ENCODE data around the gene FAM184A.
"Not testable (repeated sequence)": the region's sequence is repeated elsewhere in the genome, so short reads cannot be mapped to it uniquely, and the experiment has no call there.

Gene FAM184A

DNA sequence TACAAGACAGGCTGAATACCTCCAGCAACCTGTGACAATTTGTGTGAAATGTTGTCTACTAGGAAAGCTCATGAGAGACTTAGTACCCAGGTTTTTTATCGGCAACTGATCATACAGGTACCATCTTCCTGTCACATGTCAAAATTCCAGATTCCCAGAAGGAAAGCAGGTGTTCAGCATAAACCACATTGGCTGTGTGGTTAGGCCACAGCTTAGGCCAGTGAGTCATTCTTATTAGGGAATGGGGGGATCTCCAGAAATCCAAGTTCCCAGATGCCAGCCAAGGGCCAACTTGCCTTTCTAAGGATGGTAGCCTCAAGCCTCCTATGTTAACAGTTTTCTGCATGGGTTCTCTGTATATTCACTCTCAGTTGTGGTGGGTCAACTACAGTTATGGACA is 65.9 kb downstream of the FAM184A start:
- no peak for DNase-seq (ENCODE audit: low read depth)

DNA sequence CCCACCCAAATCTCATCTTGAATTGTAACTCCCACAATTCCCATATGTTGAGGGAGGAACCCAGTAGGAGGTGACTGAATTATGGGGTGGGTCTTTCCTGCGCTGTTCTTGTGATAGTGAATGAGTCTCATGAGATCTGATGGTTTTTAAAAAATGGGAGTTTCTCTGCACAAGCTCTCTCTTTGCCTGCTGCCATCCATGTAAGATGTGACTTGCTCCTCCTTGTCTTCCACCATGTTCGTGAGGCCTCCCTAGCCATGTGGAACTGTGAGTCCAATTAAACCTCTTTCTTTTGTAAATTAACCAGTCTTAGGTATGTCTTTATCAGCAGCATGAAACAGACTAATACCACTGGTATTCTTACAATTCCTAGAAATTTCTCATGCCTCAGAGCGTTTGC is 69.2 kb downstream of the FAM184A start:
- not testable (repeated sequence) for DNase-seq (ENCODE audit: low read depth)

GRCh38 chr6:119006974-119007373 is 71.5 kb downstream of the FAM184A start:
- no peak for DNase-seq (ENCODE audit: low read depth)

- DNase-seq (ENCODE audit: low read depth) = no peak
Observed at GRCh38 chr6:119002069-119002468, 76.4 kb downstream of the FAM184A start.

DNA sequence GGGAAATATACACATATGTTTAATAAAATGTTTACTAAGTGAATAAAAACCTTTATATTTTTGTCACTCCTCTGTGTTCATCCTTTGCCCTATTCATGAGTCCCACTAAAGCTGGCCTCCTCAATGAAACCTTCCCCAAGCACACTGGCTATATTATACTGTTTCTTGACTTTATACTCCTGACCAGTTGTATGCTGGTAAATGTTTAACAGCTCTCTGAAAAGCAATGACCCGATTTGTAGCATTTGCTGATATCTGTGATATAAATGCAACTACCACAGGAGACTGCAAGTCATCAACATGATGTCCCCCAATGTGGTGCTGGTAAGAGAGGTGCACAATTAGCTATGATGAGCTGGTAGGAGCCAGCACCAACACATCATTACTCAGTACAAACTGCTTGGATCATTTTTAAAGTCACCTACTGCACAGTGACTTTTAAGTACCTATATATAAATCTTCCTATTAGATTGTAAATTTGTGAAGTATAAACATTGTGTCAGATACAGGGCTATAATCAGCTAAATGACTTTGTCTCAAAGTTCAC is 78.9 kb downstream of the FAM184A start:
- DNase-seq (ENCODE audit: low read depth) = no peak

DNA sequence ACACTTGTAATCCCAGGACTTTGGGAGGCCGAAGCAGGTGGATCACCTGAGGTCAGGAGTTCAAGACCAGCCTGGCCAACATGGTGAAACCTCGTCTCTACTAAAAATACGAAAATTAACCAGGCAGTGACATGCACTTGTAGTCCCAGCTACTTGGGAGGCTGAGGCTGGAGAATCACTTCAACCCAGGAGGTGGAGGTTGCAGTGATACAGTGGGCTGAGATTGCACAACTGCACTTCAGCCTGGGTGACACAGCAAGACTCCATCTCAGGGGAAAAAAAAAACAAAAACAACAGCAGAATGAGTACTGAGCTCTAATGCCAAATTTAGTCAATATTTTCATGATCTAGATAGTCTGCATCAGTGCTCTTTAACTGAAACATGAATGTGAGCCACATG is 81.0 kb downstream of the FAM184A start:
- not testable (repeated sequence) for DNase-seq (ENCODE audit: low read depth)

DNA sequence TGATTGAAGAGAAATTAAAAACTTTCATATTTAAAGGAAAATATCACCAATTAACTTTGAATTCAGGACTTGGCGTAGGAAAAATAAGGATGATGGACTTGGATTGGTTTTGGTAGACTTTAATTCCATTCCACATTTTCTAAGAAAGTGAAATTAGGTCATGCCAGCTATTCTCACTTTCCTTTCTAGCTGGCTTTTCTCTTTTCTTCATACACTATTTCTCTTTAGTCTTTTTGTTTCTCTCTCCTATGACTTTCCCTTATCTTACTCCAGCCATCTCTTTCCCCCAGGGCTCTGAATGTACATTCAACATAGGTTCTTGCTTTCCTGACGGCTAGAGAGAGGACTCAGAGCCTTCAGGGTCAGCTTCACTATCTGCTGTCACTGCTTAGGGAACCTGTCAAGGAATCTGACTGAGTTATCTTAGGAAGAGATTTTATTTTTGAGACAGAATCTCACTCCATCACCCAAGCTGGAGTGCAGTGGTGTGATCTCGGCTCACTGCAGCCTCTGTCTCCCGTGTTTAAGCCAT is 82.1 kb downstream of the FAM184A start:
- no peak for DNase-seq (ENCODE audit: low read depth)

DNA sequence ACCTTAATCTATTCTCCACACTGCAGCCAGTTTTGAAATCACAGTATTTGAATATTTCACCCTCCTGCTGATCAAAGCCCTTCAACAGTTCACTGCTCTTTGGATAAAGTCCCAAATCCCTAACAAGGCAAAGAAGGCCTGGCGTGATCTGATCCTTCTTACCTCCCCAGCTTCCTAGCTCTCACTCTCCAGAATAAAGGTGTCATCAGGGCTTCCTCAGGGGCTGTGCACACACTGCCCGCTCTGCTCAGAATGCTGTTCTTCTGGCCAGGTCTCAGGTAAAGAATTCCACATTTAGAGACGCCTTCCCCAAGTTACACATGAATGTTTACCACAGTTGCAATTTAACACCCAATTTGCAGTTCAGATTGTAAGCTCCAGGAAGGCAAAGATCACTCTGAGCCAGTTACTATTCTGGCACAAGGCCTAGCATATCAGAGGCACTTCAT is 84.6 kb downstream of the FAM184A start:
- no peak for DNase-seq (ENCODE audit: low read depth)

GRCh38 chr6:118993358-118993757 is 85.1 kb downstream of the FAM184A start:
- no peak for DNase-seq (ENCODE audit: low read depth)

GRCh38 chr6:118992186-118992795 is 86.2 kb downstream of the FAM184A start:
- no peak for DNase-seq (ENCODE audit: low read depth)

DNA sequence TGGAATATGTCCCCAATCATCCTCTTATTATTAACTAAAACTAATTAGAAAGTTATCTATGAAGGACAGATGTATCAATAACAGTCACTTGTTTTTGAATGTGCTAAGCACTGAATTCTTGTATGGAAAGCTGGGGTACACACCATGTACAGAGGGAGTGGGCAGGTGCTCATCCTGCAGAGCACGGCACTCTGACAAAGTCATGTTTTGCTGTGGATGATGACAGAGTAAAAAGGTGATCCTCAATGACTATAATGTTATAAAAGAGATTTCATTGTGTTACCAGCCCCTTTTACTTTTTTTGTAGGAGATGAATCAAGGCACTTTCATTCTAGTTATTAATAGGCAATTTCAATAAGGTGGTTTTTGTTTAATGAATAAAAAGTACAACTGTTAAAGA is 92.2 kb downstream of the FAM184A start:
- no peak for DNase-seq (ENCODE audit: low read depth)

DNA sequence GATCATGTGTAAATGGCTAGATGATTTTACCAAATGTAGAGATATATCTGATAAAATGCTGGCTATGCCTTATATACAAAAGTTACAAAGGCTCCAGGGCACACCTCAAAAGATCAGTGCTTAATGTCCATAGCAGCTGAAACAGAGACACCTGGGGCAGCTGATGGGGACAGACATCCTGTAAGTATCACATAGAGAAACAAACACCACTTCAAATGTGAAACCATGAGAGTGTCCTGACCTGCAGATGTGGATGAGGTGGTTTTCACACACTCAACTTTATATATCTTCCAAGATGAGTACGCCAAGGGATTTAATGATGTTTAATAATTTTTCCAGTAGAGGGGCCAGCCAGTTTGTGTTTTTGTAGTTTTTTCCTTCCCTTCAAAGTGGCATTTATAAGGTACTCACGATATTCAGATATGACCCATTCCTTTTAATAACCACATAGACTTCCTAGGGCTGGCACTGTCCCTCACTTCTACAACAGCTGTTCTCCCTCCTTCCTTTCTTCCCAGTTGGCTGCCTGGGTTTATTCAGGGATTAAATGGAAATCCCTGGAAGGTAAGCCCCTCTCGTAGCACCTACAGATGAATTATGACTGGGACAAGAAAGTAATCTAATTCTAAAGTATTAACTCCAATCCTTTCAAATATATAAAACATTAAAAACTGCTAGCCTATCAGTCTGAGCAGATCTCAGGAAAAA is 93.2 kb downstream of the FAM184A start:
- DNase-seq (ENCODE audit: low read depth) = no peak

GRCh38 chr6:118984342-118984741 is 94.1 kb downstream of the FAM184A start:
- no peak for DNase-seq (ENCODE audit: low read depth)

DNA sequence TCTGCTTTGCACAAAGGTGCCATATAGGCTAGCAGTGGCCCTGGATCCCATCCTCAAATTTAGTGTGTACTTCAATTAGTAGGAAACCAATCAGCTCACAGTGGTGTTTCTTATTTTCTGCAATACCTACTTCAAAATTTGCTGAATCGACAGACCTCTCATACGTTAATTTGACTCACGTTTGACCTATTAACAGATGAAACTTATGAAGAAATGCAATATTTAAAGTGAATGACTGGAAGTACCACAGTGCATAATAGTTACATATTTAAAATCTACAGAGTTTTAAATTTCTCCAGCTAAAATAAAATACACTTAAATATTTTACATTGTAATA is 95.9 kb downstream of the FAM184A start:
- DNase-seq (ENCODE audit: low read depth) = no peak

- DNase-seq (ENCODE audit: low read depth) = no peak
Observed at GRCh38 chr6:118981884-118982574, 96.4 kb downstream of the FAM184A start.

DNA sequence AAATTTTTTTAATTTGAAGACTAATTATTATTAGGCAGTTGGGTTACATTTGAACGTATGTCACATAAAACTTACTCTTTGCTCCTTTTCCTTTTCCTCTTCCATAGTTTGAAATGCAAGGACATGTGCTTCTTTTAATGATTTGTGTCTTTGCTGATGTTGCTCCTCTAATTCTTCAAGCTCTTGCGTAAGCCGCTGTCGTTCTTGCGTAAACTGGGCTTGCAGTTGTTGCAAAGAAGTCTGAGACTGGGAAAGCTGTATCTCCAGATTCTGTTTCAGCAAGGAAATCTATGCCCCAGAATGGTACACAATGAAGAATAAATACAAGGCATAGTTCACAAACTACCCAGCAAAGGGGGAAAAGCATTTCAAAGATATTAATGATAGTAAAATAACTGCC is 98.4 kb downstream of the FAM184A start:
- DNase-seq (ENCODE audit: low read depth) = no peak

DNA sequence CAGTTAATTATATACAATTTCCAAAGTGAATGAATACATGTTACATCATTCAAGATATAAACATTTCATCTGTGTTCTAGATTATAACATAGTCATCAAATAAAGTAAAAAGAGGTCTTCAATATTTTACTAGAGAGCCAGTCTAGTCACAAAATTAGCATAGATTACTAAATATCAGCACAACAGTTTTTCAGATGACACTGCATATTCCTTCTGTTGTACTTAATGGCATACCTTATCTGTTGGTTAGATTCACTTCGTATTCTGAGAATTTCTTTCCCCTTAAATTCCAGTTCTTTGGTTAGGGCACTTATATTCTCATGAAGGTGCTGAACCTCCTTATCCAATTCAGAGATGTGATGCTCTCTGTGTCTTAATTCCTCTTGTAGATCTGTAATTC is 103.7 kb downstream of the FAM184A start:
- no peak for DNase-seq (ENCODE audit: low read depth)

DNA sequence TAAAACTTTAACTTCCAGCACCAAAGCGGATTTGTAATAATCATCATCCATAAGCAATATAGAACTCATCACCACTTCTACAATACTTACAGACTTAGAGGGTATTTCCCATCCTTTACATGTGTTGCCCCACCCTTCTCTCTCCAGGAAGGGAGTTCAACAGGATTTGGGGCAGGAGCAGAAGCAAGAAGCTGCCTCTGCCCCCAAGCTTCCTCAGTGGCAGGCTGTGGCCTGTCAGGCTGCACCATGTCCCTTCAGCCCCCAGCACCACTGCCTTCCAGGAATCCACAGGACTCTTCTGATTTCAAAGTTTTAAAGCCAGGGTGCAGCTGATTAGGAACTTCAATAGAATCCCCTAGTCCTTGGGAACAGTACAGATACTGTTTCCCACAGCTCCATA is 106.8 kb downstream of the FAM184A start:
- DNase-seq (ENCODE audit: low read depth) = no peak

- no peak for DNase-seq (ENCODE audit: low read depth)
Observed at GRCh38 chr6:118970866-118971265, 107.6 kb downstream of the FAM184A start.

GRCh38 chr6:118968416-118968815 is 110.0 kb downstream of the FAM184A start:
- no peak for DNase-seq (ENCODE audit: low read depth)

GRCh38 chr6:118967239-118967638 is 111.2 kb downstream of the FAM184A start:
- DNase-seq (ENCODE audit: low read depth) = no peak

GRCh38 chr6:118965843-118966370 is 112.6 kb downstream of the FAM184A start:
- DNase-seq (ENCODE audit: low read depth) = no peak

DNA sequence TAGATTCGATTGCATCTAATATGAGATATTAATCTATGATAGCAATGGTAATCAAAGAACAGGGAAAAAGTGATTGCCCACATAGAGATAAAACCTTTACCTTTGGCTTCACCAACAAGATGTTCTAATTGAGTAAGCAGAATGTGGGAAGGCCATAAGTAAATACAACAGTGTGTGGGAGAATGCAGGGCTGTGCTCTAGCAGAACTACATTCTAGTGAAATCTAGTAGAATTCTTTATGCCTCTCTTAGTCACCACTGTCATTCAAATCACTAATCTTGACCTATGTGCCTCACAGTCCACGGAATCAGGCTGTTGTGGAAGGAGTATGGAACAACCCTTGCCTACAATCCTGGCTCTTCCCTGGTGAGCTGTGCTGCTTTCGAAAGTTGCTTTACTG is 113.1 kb downstream of the FAM184A start:
- no peak for DNase-seq (ENCODE audit: low read depth)

All from HS-27A (cell line).